Body of pancreas (tissue), 4 donors: ENCODE data around the gene MESD. TPM values are rescaled to one million over a fixed set of nuclear protein-coding genes. Genes with fewer than 3 reads are reported as not detected.

Experiments used
- ATAC-seq: fragments of 150-250 bp; one replicate; pipeline ENCODE4 v1.9.1; 2016
- DNase-seq, 4 donors: peaks; one replicate each; pipeline ENCODE4 v3.0.0-alpha.2; 2019
- H3K27ac ChIP-seq, 4 donors: fragments of 200-600 bp; sonication (generic); 1 replicate in 3 of 4; 2 replicates in 1 of 4; pipeline versions ENCODE4 v1.5.1 to v1.6.1; 2016 to 2019; ENCODE audit warnings: mild to moderate bottlenecking in 1 of 4, mixed read lengths in 1 of 4, moderate library complexity in 1 of 4
- H3K27me3 ChIP-seq, 2 donors: fragments of 200-600 bp; sonication (generic); one replicate each; pipeline ENCODE4 v1.6.0; 2016; ENCODE audit warnings: mild to moderate bottlenecking in 1 of 2
- H3K36me3 ChIP-seq, 2 donors: fragments of 200-600 bp; sonication (generic); replicated peaks in 1 of 2; 2 replicates each; pipeline ENCODE4 v1.5.1; 2016; ENCODE audit warnings: low read depth in 2 of 2; ENCODE audit not compliant: insufficient read depth in 1 of 2
- H3K4me1 ChIP-seq: fragments of 200-600 bp; sonication (generic); one replicate; pipeline ENCODE4 v1.6.0; 2016
- H3K4me3 ChIP-seq, 2 donors: fragments of 200-600 bp; sonication (generic); 1 replicate in 1 of 2; 2 replicates in 1 of 2; pipeline ENCODE4 v1.5.1; 2016 to 2019
- H3K9me3 ChIP-seq, 3 donors: fragments of 200-600 bp; sonication (generic); 1 replicate in 2 of 3; 2 replicates in 1 of 3; pipeline ENCODE4 v1.5.1; 2016
- CTCF ChIP-seq, 7 experiments: fragments of 450-650 bp in 4 of 7; fragments of 200-600 bp in 3 of 7; sonication (generic) in 3 of 7; IDR thresholded peaks; one replicate each; pipeline ENCODE4 v1.5.1; 2016 to 2019; ENCODE audit warnings: antibody characterized with exemption in 7 of 7
- POLR2A ChIP-seq, 3 donors: fragments of 450-650 bp; IDR thresholded peaks; one replicate each; pipeline ENCODE4 v1.6.1; 2016; ENCODE audit warnings: antibody characterized with exemption in 3 of 3, mild to moderate bottlenecking in 2 of 3
- WGBS, 2 donors: methylation state at CpG; one replicate each; pipeline ENCODE4 v1.1.5; 2017; 5-methylcytosine and 5-hydroxymethylcytosine counted together
- intact Hi-C: fragments of 100-400 bp; cut with DNase I; formaldehyde crosslinking; loops from one replicate; pipeline ENCODE4 v1.15.1; 2023
- total RNA-seq, 2 donors: library from RNA; depleted of rRNA; stranded (reverse); fragments of >200 nt; gene quantifications; one replicate each; pipeline ENCODE4 v1.1.0, GENCODE V29; 2016

The MESD gene
- total RNA-seq, 2 donors from 2014 or later, result 22.3 to 34.6 TPM

DNA sequence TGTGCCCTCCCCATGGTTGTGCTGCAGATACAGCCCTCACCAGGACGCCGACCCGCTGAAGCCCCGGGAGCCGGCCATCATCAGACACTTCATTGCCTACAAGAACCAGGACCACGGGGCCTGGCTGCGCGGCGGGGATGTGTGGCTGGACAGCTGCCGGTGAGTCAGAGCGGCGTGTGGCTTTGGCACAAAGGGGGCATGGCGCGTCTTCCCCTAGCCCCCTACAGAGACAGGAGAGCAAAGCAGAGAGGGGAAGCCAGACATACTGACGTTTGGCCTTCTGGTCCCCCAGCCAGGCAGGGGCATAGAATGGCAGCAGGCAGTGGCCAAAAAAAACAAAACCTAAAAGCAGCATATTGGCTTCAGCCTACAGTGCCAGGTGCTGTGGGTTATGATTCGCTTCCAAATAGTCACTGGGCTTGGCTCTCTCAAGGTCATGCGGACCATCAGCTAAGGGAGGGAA is 64.0 kb downstream of the MESD start:
- H3K27me3 ChIP-seq, result no peaks in the 10 kb centered on the region
- WGBS, 2 donors, result 88 to 90% methylated on average over 14 to 17 of the region's 17 CpGs
- no peak overlapping the region for H3K4me3 ChIP-seq
- TF ChIP-seq POLR2A (IDR thresholded peaks at IDR 0.05), result no peak
- no peak for TF ChIP-seq CTCF (IDR thresholded peaks at IDR 0.05)
- H3K4me1 ChIP-seq, result no peaks in the 10 kb centered on the region
- ATAC-seq (no peak), DNase-seq (peak in 1 of 4 donors; percentile 15)
- H3K27ac ChIP-seq, result no peak overlapping the region
- intact Hi-C loops, result no loop called here
- no peaks in the 10 kb centered on the region for H3K9me3 ChIP-seq
- no peaks in the 10 kb centered on the region for H3K36me3 ChIP-seq

DNA sequence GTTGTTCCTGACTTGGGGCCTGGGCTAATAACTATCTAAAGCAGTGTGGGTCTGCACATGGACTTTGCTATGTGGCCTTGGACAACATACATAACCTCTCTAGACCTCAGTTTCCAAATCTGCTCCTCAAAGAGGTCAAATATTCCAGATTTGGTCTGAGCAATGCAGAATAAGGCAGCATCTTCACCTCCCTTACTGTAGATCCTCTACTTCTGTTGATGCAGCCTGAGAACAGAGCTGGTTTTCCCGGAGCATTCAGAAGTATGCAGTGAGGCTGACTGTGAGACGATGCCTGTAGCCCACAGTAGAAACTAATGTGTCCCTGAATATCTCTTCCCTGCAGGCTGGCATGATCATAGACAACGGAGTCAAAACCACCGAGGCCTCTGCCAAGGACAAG is 65.3 kb downstream of the MESD start:
- Histone ChIP-seq H3K36me3 (no peaks in the 10 kb centered on the region), H3K4me3 (no peak overlapping the region), H3K27me3 (no peaks in the 10 kb centered on the region), H3K4me1 (no peaks in the 10 kb centered on the region), H3K9me3 (no peaks in the 10 kb centered on the region), H3K27ac (no peak overlapping the region)
- WGBS, 2 donors, result 92 to 96% methylated on average over 3 to 4 of the region's 4 CpGs
- intact Hi-C loops, result no loop called here
- TF ChIP-seq CTCF (IDR thresholded peaks at IDR 0.05) (no peak), POLR2A (IDR thresholded peaks at IDR 0.05) (no peak)
- ATAC-seq (no peak), DNase-seq (no peak)

DNA sequence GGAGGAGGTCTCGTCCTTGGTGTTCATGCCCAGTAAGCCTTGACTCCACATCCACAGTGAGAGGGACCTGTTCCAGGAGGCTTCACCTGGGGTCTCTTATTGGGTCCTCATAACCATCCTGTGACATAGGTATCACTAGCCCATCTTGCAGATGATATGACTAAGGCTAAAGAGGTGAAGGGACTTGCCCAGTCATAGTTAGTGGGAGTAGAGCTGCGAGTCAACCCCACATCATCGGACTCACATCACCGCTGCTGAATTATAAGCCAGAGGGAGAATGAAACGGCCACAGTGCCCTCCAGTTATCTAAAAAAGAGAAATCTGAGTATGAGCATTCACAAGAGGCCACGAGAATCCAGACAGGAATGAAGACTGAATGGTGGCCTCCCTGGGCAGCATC is 66.0 kb downstream of the MESD start:
- ATAC-seq, result no peak
- Histone ChIP-seq H3K27ac (no peak overlapping the region), H3K27me3 (no peaks in the 10 kb centered on the region), H3K36me3 (no peaks in the 10 kb centered on the region), H3K4me1 (no peaks in the 10 kb centered on the region), H3K9me3 (no peaks in the 10 kb centered on the region), H3K4me3 (no peak overlapping the region)
- no peak for DNase-seq
- WGBS, 2 donors, result 90 to 97% methylated on average over 6 of the region's 6 CpGs
- no peak for TF ChIP-seq CTCF (IDR thresholded peaks at IDR 0.05)
- TF ChIP-seq POLR2A (IDR thresholded peaks at IDR 0.05), result no peak
- intact Hi-C loops, result no loop called here

DNA sequence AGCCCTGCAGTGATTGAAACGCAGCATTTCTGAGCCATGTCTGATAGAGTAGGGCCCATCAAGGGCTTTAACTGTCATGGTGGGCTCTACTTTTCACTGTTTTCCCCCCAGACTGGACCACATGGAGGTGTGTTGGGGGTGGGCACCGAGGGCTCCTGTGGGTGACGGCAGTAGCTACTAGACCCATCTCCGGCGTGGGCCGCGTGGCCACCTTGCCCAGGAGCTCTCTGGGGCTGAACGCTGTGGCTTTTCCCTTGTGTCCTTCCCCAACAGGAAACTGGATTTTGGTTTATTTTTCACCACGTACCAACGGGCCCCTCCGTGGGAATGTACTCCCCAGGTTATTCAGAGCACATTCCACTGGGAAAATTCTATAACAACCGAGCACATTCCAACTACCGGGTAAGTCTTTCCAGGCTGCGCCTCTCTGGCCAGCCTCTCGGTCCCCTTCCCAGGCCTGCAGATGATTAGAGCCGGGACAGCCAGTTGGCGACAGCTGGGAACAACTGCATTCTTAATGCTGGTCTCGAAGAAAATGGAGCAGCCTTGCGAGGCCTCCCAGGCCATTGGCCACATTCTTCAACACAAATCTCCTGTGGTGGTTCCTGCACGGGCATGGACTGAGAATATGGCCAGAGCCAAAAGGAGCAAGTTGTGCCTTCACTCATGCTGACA is 67.7 kb downstream of the MESD start:
- intact Hi-C loops, result no loop called here
- DNase-seq (no peak), ATAC-seq (no peak)
- no peaks in the 10 kb centered on the region for H3K4me1 ChIP-seq
- H3K9me3 ChIP-seq, result no peaks in the 10 kb centered on the region
- WGBS, 2 donors, result 93% methylated on average over 16 to 20 of the region's 20 CpGs
- TF ChIP-seq CTCF (IDR thresholded peaks at IDR 0.05) (no peak), POLR2A (IDR thresholded peaks at IDR 0.05) (no peak)
- no peaks in the 10 kb centered on the region for H3K27me3 ChIP-seq
- no peaks in the 10 kb centered on the region for H3K36me3 ChIP-seq
- no peak overlapping the region for H3K4me3 ChIP-seq
- no peak overlapping the region for H3K27ac ChIP-seq

DNA sequence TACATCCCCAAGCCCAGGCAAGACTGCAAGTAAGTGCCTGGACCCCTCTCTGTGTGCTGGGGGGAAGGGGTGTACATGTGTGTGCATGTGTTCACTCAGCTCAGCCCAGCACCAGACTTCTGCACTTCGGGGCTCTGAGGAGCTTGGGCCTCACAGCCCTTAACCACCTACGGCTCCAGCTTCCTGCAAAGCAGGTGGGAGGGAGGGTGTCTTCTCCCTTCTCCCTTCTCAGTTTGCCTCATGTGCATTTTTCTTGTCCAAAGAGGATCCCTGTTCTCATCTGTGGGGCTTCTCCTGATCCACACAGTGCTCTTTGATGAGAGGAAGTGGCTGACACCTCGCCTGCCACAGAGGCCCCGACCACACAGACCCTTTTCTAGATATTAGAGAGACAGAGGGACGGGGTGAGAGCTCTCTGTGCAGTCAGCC is 69.3 kb downstream of the MESD start:
- Histone ChIP-seq H3K4me1 (no peaks in the 10 kb centered on the region), H3K27me3 (no peaks in the 10 kb centered on the region), H3K4me3 (no peak overlapping the region), H3K9me3 (no peaks in the 10 kb centered on the region), H3K36me3 (no peaks in the 10 kb centered on the region), H3K27ac (no peak overlapping the region)
- TF ChIP-seq POLR2A (IDR thresholded peaks at IDR 0.05) (no peak), CTCF (IDR thresholded peaks at IDR 0.05) (no peak)
- no peak for ATAC-seq
- no peak for DNase-seq
- intact Hi-C loops, result no loop called here
- WGBS, 2 donors, result 75 to 86% methylated on average over 5 of the region's 5 CpGs
